ENCODE results near the gene RAET1E. TPM values are rescaled to one million over a fixed set of nuclear protein-coding genes. Genes with fewer than 3 reads are reported as not detected.
A peak's percentile ranks its signal among the peaks of the same experiment; 100 is the strongest.
"Not testable (repeated sequence)": the region's sequence is repeated elsewhere in the genome, so short reads cannot be mapped to it uniquely, and the experiment has no call there.

Gene RAET1E
- total and polyA plus RNA-seq, 4 donors: 0.56 to 0.98 (median 0.93) TPM

DNA sequence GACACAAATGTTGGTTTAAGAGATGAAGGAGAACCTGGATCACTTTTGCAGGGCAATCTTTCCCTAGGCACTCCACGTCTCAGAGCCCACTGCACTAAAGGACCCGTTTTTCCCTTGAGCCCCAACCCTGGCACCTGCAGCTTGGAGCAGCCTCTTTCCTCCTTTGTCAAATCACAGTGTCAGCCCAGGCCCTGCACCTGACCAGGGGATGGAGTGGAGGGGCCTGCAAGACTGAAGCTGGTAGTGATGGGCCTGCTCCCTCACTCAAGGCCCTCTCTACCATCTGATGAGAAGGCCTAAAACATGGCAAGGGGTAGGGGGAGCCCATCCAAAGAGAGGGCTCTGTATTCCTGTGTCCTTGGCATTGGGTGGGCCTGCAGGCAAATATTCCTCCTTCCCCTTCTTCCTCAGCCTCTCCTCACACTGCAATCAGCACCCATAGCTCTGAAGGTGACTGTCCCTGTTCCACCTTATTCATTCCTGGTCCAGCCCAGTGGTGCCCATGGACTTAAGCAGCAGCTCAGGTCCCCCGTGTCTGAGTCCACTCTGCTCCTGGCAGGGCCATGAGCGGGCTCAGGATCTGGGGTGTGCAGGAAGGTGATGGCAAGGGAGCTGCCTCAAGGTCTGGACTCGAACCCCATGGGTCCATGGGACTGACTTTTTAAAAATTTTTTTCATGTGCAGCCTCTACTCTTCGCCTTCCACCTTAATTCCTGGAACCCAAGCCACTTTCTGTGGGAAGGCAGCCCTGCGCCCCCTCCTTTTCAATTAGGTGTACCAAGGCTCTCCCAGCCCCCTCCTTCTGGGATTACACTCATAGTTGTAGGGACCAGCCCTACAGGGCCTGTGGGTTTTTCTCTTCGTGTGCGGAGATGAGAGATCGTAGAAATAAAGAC is 18.3 kb upstream of the RAET1E start:
- TF ChIP-seq, protein P1, sequence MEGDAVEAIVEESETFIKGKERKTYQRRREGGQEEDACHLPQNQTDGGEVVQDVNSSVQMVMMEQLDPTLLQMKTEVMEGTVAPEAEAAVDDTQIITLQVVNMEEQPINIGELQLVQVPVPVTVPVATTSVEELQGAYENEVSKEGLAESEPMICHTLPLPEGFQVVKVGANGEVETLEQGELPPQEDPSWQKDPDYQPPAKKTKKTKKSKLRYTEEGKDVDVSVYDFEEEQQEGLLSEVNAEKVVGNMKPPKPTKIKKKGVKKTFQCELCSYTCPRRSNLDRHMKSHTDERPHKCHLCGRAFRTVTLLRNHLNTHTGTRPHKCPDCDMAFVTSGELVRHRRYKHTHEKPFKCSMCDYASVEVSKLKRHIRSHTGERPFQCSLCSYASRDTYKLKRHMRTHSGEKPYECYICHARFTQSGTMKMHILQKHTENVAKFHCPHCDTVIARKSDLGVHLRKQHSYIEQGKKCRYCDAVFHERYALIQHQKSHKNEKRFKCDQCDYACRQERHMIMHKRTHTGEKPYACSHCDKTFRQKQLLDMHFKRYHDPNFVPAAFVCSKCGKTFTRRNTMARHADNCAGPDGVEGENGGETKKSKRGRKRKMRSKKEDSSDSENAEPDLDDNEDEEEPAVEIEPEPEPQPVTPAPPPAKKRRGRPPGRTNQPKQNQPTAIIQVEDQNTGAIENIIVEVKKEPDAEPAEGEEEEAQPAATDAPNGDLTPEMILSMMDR (IDR thresholded peaks at IDR 0.05; ENCODE audit: control extremely low read depth, extremely low read depth): no peak

DNA sequence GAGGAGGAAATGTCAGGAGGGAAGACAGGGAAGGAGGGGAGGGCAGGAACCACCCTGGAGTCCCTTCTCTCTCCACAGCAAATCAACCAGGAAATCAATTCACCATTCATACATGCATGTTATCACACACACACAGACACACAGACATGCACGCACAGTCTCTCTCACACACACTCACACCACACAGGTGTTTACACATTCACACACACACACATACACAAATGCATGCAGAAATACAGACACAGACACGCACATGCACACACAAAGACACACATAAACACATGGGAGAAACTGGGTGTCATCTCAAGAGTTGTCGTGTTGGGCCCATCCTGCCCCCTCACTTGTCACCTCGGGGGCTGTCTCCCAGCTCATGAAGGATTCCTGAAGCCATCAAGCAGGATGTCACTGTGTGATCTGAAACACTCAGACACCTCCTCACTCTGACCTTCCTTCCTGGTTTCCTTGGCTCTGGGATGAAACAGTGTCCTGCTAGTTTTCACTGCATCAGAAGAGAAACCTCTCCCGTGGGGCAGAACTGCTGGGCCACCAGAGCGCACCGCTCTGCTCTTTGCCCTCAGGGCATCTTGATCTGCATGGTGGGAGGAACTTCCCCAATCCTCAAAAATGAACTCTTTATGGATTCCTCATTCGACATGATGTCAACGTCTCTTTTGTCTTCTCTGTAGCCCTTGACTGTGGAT is 15.8 kb upstream of the RAET1E start:
- TF ChIP-seq, protein P1 (IDR thresholded peaks at IDR 0.05; ENCODE audit: control extremely low read depth, extremely low read depth): no peak
- H3K4me1 ChIP-seq (ENCODE audit: control insufficient read depth in 5 of 5, insufficient read depth in 5 of 5, low read length in 5 of 5): no peaks in the 10 kb centered on the region
- H3K27me3 ChIP-seq (ENCODE audit: control insufficient read depth in 3 of 3, insufficient read depth in 3 of 3, low read length in 2 of 3): no peaks in the 10 kb centered on the region
- no peaks in the 10 kb centered on the region for H3K36me3 ChIP-seq (ENCODE audit: control insufficient read depth in 4 of 4, insufficient read depth in 4 of 4, low read length in 4 of 4)
- WGBS, 2 donors: 68 to 69% methylated on average over 9 of the region's 9 CpGs
- peaks cover 0 to 2% (median 0%) of the 10 kb centered on the region in 4 donors for H3K9me3 ChIP-seq (ENCODE audit: control insufficient read depth in 4 of 4, insufficient read depth in 3 of 4, low read length in 3 of 4)
- ATAC-seq (ENCODE audit: insufficient read depth, low FRiP score) (no peak), DNase-seq (no peak)
- H3K27ac ChIP-seq (ENCODE audit: low read depth in 1 of 2, low read length in 1 of 2): no peak overlapping the region
- no peak overlapping the region for H3K9ac ChIP-seq (ENCODE audit: insufficient read depth in 1 of 2, low read length in 2 of 2)
- H3K4me3 ChIP-seq: no peak overlapping the region

More for the DNA sequence above, 18.3 kb upstream of the RAET1E start:
- H3K27me3 ChIP-seq (ENCODE audit: control insufficient read depth in 3 of 3, insufficient read depth in 3 of 3, low read length in 2 of 3): no peaks in the 10 kb centered on the region
- 91 to 92% methylated on average over 10 of the region's 10 CpGs for WGBS, 2 donors
- H3K4me3 ChIP-seq: no peak overlapping the region
- no peak overlapping the region for H3K9ac ChIP-seq (ENCODE audit: insufficient read depth in 1 of 2, low read length in 2 of 2)
- no peak for DNase-seq
- H3K36me3 ChIP-seq (ENCODE audit: control insufficient read depth in 4 of 4, insufficient read depth in 4 of 4, low read length in 4 of 4): no peaks in the 10 kb centered on the region
- H3K9me3 ChIP-seq (ENCODE audit: control insufficient read depth in 4 of 4, insufficient read depth in 3 of 4, low read length in 3 of 4): no peaks in the 10 kb centered on the region
- no peak overlapping the region for H3K27ac ChIP-seq (ENCODE audit: low read depth in 1 of 2, low read length in 1 of 2)
- ATAC-seq (ENCODE audit: insufficient read depth, low FRiP score): no peak
- no peaks in the 10 kb centered on the region for H3K4me1 ChIP-seq (ENCODE audit: control insufficient read depth in 5 of 5, insufficient read depth in 5 of 5, low read length in 5 of 5)

DNA sequence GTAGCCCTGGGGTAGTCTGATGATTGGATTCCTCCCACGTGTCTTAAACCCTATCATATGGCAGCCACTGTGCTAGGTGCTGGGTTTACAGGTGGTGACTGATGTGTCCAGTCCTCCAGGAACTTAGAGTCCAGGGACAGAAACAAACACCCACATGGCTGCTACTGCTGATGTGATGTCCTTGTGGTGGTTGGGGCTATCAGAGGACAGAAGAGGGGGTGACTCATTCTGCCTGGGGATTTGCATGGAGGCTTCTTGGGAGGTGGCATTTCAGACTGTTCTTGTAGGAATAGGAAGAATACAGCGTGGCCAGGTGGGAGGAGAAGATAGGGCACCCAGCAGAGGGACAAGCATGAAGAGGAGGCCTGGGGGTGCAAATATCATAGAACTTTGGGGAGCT is 15.2 kb upstream of the RAET1E start:
- peak; percentile 6 for ATAC-seq (ENCODE audit: insufficient read depth, low FRiP score)
- WGBS, 2 donors: 79 to 83% methylated on average over 2 of the region's 2 CpGs
- TF ChIP-seq, protein P1 (IDR thresholded peaks at IDR 0.05; ENCODE audit: control extremely low read depth, extremely low read depth): no peak
- Histone ChIP-seq H3K9ac (ENCODE audit: insufficient read depth in 1 of 2, low read length in 2 of 2) (no peak overlapping the region), H3K4me3 (no peak overlapping the region), H3K4me1 (ENCODE audit: control insufficient read depth in 5 of 5, insufficient read depth in 5 of 5, low read length in 5 of 5) (no peaks in the 10 kb centered on the region), H3K36me3 (ENCODE audit: control insufficient read depth in 4 of 4, insufficient read depth in 4 of 4, low read length in 4 of 4) (no peaks in the 10 kb centered on the region), H3K27me3 (ENCODE audit: control insufficient read depth in 3 of 3, insufficient read depth in 3 of 3, low read length in 2 of 3) (no peaks in the 10 kb centered on the region), H3K9me3 (ENCODE audit: control insufficient read depth in 4 of 4, insufficient read depth in 3 of 4, low read length in 3 of 4) (peaks cover 0 to 5% (median 0%) of the 10 kb centered on the region in 4 donors), H3K27ac (ENCODE audit: low read depth in 1 of 2, low read length in 1 of 2) (no peak overlapping the region)
- DNase-seq: no peak

DNA sequence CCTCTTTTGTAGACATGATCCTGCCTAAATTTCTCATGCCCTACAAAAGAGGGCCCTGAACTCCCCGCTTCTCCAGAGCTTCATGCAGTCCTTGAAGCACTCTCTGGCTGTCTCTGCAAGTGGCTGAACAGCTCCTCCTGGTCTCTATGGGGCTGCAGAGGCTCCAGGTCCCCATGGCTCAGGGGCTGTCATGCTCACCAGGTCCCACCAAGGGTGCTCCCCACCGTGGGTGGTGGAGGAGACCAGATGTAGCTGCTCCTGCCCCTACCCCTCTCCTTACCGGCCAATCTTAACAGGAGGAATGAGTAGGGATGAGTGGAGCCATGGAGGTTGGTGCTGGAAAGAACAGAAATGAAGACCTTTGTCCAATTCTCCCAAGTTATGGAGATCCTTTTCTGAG is 14.8 kb upstream of the RAET1E start:
- not testable (repeated sequence) for H3K4me3 ChIP-seq; H3K36me3 ChIP-seq (ENCODE audit: control insufficient read depth in 4 of 4, insufficient read depth in 4 of 4, low read length in 4 of 4); ATAC-seq (ENCODE audit: insufficient read depth, low FRiP score); H3K4me1 ChIP-seq (ENCODE audit: control insufficient read depth in 5 of 5, insufficient read depth in 5 of 5, low read length in 5 of 5); H3K27ac ChIP-seq (ENCODE audit: low read depth in 1 of 2, low read length in 1 of 2); H3K27me3 ChIP-seq (ENCODE audit: control insufficient read depth in 3 of 3, insufficient read depth in 3 of 3, low read length in 2 of 3); DNase-seq; H3K9ac ChIP-seq (ENCODE audit: insufficient read depth in 1 of 2, low read length in 2 of 2); H3K9me3 ChIP-seq (ENCODE audit: control insufficient read depth in 4 of 4, insufficient read depth in 3 of 4, low read length in 3 of 4)
- 85 to 87% methylated on average over 3 of the region's 3 CpGs for WGBS, 2 donors

Measured in lung (tissue), 12 donors.